A549 (cell line): ENCODE results near the gene ESYT2. TPM values are rescaled to one million over a fixed set of nuclear protein-coding genes. Genes with fewer than 3 reads are reported as not detected.

Experiments used
- ATAC-seq, 2 experiments: fragments of 200-7000 bp in 1 of 2; fragments of >200 bp in 1 of 2; cut with Nextera tagmentation in 1 of 2; cut with Tn5 transposase in 1 of 2; 3 replicates each; pipeline versions ENCODE4 v1.8.0 to v1.9.1; 2018 to 2020; ENCODE audit warnings: mild to moderate bottlenecking in 1 of 2, moderate library complexity in 1 of 2
- CTCF ChIA-PET: fragments of 300-600 bp; sonication (Branson Sonifier 250); formaldehyde crosslinking; extraction: SDS; loops from one replicate; lab custom pipeline; 2021; ENCODE audit warnings: antibody characterized with exemption, inconsistent platforms; lab: Yijun Ruan, JAX
- POLR2A ChIA-PET: fragments of 350-600 bp; formaldehyde crosslinking; extraction: SDS; loops from one replicate; lab custom pipeline; 2021; ENCODE audit warnings: antibody characterized with exemption, inconsistent platforms; lab: Yijun Ruan, JAX
- DNase-seq, 2 experiments: peaks; one replicate each; pipeline versions ENCODE4 v3.0.0 to v3.0.0-alpha.2; 2011 to 2016; ENCODE audit warnings: low read depth in 1 of 2, low spot score in 1 of 2
- FAIRE-seq: peaks from 2 replicates; lab custom pipeline; 2011; peaks lifted over from hg19 to GRCh38; lab: Jason Lieb, UNC
- H3K27ac ChIP-seq, 2 experiments: fragments of >200 bp; sonication (Bioruptor Twin); formaldehyde crosslinking; 3 replicates each; pipeline ENCODE4 v1.5.1; 2016 to 2017
- H3K4me1 ChIP-seq: fragments of >200 bp; sonication (Bioruptor Twin); formaldehyde crosslinking; 3 replicates; pipeline ENCODE4 v1.6.1; 2016
- H3K4me2 ChIP-seq: fragments of >200 bp; sonication (Bioruptor Twin); formaldehyde crosslinking; 3 replicates; pipeline ENCODE4 v1.6.1; 2016
- H3K4me3 ChIP-seq: fragments of >200 bp; sonication (Bioruptor Twin); formaldehyde crosslinking; 3 replicates; pipeline ENCODE4 v1.5.1; 2016
- H3K9me3 ChIP-seq: fragments of >200 bp; sonication (Bioruptor Twin); formaldehyde crosslinking; 3 replicates; pipeline ENCODE4 v1.6.1; 2016
- BCL3 ChIP-seq: fragments of >200 bp; sonication (Bioruptor Twin); formaldehyde crosslinking; IDR thresholded peaks from 3 replicates; pipeline ENCODE4 v1.6.1; 2016
- CBX2 ChIP-seq: fragments of 200-600 bp; sonication (generic); IDR thresholded peaks from 2 replicates; pipeline ENCODE4 v1.6.1; 2016; ENCODE audit warnings: low read depth, mild to moderate bottlenecking, borderline replicate concordance
- CBX8 ChIP-seq: fragments of 200-600 bp; sonication (generic); IDR thresholded peaks from 2 replicates; pipeline ENCODE4 v1.6.1; 2016
- CHD2 ChIP-seq: fragments of 150-350 bp; IDR thresholded peaks from 2 replicates; pipeline ENCODE4 v1.6.1; 2014; ENCODE audit warnings: low read length; ENCODE audit not compliant: partially characterized antibody
- CHD4 ChIP-seq: fragments of 200-600 bp; sonication (generic); IDR thresholded peaks from 2 replicates; pipeline ENCODE4 v1.6.1; 2016; ENCODE audit warnings: antibody characterized with exemption, mild to moderate bottlenecking, borderline replicate concordance
- CTCF ChIP-seq: fragments of >200 bp; sonication (Bioruptor Twin); formaldehyde crosslinking; IDR thresholded peaks from 3 replicates; pipeline ENCODE4 v1.5.1; 2016
- EHF ChIP-seq: fragments of 250-450 bp; sonication (Bioruptor Pico); IDR thresholded peaks from 2 replicates; pipeline ENCODE4 v1.5.0; 2020; ENCODE audit warnings: mild to moderate bottlenecking
- FOSL2 ChIP-seq, 2 experiments: fragments of 450-650 bp in 1 of 2; fragments of >200 bp in 1 of 2; sonication (Bioruptor Twin) in 1 of 2; formaldehyde crosslinking; IDR thresholded peaks; 2 replicates each; pipeline versions ENCODE4 v1.5.0 to v1.6.1; 2016 to 2020; ENCODE audit warnings: mild to moderate bottlenecking in 1 of 2, moderate library complexity in 1 of 2
- HOXB13 ChIP-seq: fragments of 250-450 bp; sonication (Bioruptor Pico); IDR thresholded peaks from 2 replicates; pipeline ENCODE4 v1.5.0; 2020; ENCODE audit warnings: low read depth, mild to moderate bottlenecking, moderate library complexity
- HOXB5 ChIP-seq: fragments of 250-450 bp; sonication (Bioruptor Pico); IDR thresholded peaks from 2 replicates; pipeline ENCODE4 v1.5.0; 2020; ENCODE audit warnings: mild to moderate bottlenecking, moderate library complexity
- JUN ChIP-seq, 2 experiments: fragments of >200 bp; sonication (Bioruptor Twin); formaldehyde crosslinking; IDR thresholded peaks; 2 replicates in 1 of 2; 3 replicates in 1 of 2; pipeline ENCODE4 v1.6.1; 2016 to 2017
- JUNB ChIP-seq: fragments of >200 bp; sonication (Bioruptor Twin); formaldehyde crosslinking; IDR thresholded peaks from 2 replicates; pipeline ENCODE4 v1.6.1; 2016
- MAX ChIP-seq: IDR thresholded peaks from 2 replicates; pipeline ENCODE4 v1.6.1; 2012
- MYC ChIP-seq: IDR thresholded peaks from 2 replicates; pipeline ENCODE4 v1.6.1; 2012; ENCODE audit warnings: mild to moderate bottlenecking, inconsistent platforms, low read length, improper control_type of control experiment, borderline replicate concordance
- NFE2L2 ChIP-seq: fragments of 150-350 bp; conservative IDR thresholded peaks from 2 replicates; pipeline ENCODE4 v1.6.1; 2014; ENCODE audit warnings: low read length
- POLR2A ChIP-seq: IDR thresholded peaks from 2 replicates; pipeline ENCODE4 v1.6.1; 2012; ENCODE audit warnings: mild to moderate bottlenecking, low read length
- RAD21 ChIP-seq, 2 experiments: fragments of >200 bp in 1 of 2; sonication (Bioruptor Twin) in 1 of 2; formaldehyde crosslinking in 1 of 2; IDR thresholded peaks in 1 of 2; conservative IDR thresholded peaks in 1 of 2; 2 replicates in 1 of 2; 3 replicates in 1 of 2; pipeline ENCODE4 v1.6.1; 2012 to 2018; ENCODE audit warnings: inconsistent platforms in 1 of 2
- RFX5 ChIP-seq: fragments of 450-650 bp; IDR thresholded peaks from 2 replicates; pipeline ENCODE4 v1.7.1; 2014; ENCODE audit warnings: antibody characterized with exemption, mild to moderate bottlenecking, moderate library complexity
- TP53 ChIP-seq: fragments of 250-450 bp; sonication (Bioruptor Pico); IDR thresholded peaks from 2 replicates; pipeline ENCODE4 v1.5.0; 2021; ENCODE audit warnings: mild to moderate bottlenecking, moderate library complexity
- ZFP36 ChIP-seq: fragments of 450-650 bp; IDR thresholded peaks from 2 replicates; pipeline ENCODE4 v1.6.1; 2014; ENCODE audit warnings: borderline replicate concordance; ENCODE audit not compliant: partially characterized antibody
- ZNF302 ChIP-seq: fragments of 250-450 bp; sonication (Bioruptor Pico); IDR thresholded peaks from 2 replicates; pipeline ENCODE4 v1.9.0; 2021; ENCODE audit warnings: inconsistent platforms, mild to moderate bottlenecking, moderate library complexity
- WGBS: methylation state at CpG from one replicate; pipeline ENCODE4 v1.1.6; 2017; ENCODE audit errors: missing lambda C conversion rate; 5-methylcytosine and 5-hydroxymethylcytosine counted together
- polyA plus RNA-seq, 4 experiments: library from polyadenylated mRNA; depleted of rRNA in 3 of 4; stranded (reverse); fragments of >200 nt; fragmentation: RNase III in 1 of 4; extraction: RNeasy Plus Mini Kit Qiagen cat#74134 plus additional on column Dnase treatment in 1 of 4; gene quantifications; 2 replicates in 3 of 4; 3 replicates in 1 of 4; pipeline ENCODE4 v1.2.3, GENCODE V29; 2011 to 2017

Gene ESYT2
- polyA plus RNA-seq, 2 of the 4 experiments (the other 2 are of a cell fraction): 45.8 to 77.0 TPM

- FAIRE-seq (no peak), DNase-seq (no peak)
- Histone ChIP-seq H3K4me1 (no peaks in the 10 kb centered on the region), H3K4me2 (no peak overlapping the region), H3K27ac (no peak overlapping the region)
- 95% methylated on average over 2 of the region's 2 CpGs for WGBS
- POLR2A ChIA-PET: no interaction called here
- no peak for TF ChIP-seq CBX8
- TF ChIP-seq MAX: no peak
- TF ChIP-seq CHD4: no peak
- no peak for TF ChIP-seq RAD21 (conservative IDR thresholded peaks at IDR 0.05 in 1 of 2, IDR thresholded peaks at IDR 0.05 in 1 of 2)
- no peak for TF ChIP-seq CHD2
- TF ChIP-seq HOXB5 (CRISPR knock-in tag): no peak
- no peak for TF ChIP-seq CBX2
- no peak for TF ChIP-seq JUN (IDR thresholded peaks at IDR 0.05)
- TF ChIP-seq, all 56 proteins: peak for 0
- H3K9me3 ChIP-seq: no peaks in the 10 kb centered on the region
- H3K4me3 ChIP-seq: no peak overlapping the region
- CTCF ChIA-PET: interaction anchor here (1.3 to 2.3 kb wide), 2 partner anchors 54 to 55 kb away, joined by 3 to 4 read pairs; no protein-coding TSS in a partner anchor
- no peak for ATAC-seq
These were observed 78.1 kb downstream of the ESYT2 start for GRCh38 chr7:158751199-158751598.

- H3K4me3 ChIP-seq: no peak overlapping the region
- no peaks in the 10 kb centered on the region for H3K4me1 ChIP-seq
- no peaks in the 10 kb centered on the region for H3K9me3 ChIP-seq
- ChIA-PET CTCF (no interaction called here), POLR2A (no interaction called here)
- DNase-seq: no peak
- no peak overlapping the region for H3K27ac ChIP-seq
- 94% methylated on average over 3 of the region's 3 CpGs for WGBS
- TF ChIP-seq CBX8 (no peak), CTCF (no peak), JUNB (no peak), RFX5 (no peak), POLR2A (no peak), CHD2 (no peak), TP53 (CRISPR knock-in tag) (no peak), BCL3 (no peak), ZNF302 (no peak), HOXB13 (CRISPR knock-in tag) (no peak), EHF (CRISPR knock-in tag) (no peak), JUN (IDR thresholded peaks at IDR 0.05) (no peak), FOSL2 (IDR thresholded peaks at IDR 0.05) (no peak), FOSL2 (CRISPR knock-in tag; IDR thresholded peaks at IDR 0.05) (no peak), MYC (no peak), MAX (no peak), NFE2L2 (no peak), ZFP36 (no peak), CBX2 (no peak)
- no peak for ATAC-seq
- no peak for FAIRE-seq
- no peak overlapping the region for H3K4me2 ChIP-seq
These were observed 78.6 kb downstream of the ESYT2 start for GRCh38 chr7:158750702-158751101.

- ChIA-PET CTCF (no interaction called here), POLR2A (no interaction called here)
- FAIRE-seq: no peak
- WGBS: 90% methylated on average over 9 of the region's 9 CpGs
- Histone ChIP-seq H3K27ac (no peak overlapping the region), H3K9me3 (no peaks in the 10 kb centered on the region), H3K4me2 (no peak overlapping the region), H3K4me1 (no peaks in the 10 kb centered on the region), H3K4me3 (no peak overlapping the region)
- DNase-seq: no peak
- no peak for TF ChIP-seq JUNB
- ATAC-seq: no peak
These were observed 79.9 kb downstream of the ESYT2 start for GRCh38 chr7:158749396-158749795.
